GM12873 (cell line): ENCODE results near the gene CAV3.

Experiments used
- TF ChIP-seq, protein P1 (sequence below): IDR thresholded peaks from 2 replicates; pipeline ENCODE4 v1.5.1; 2012; ENCODE audit warnings: low read depth, mild to moderate bottlenecking, moderate library complexity, low read length, control low read depth; ENCODE audit not compliant: insufficient read depth; ENCODE audit errors: missing control alignments

The CAV3 gene

DNA sequence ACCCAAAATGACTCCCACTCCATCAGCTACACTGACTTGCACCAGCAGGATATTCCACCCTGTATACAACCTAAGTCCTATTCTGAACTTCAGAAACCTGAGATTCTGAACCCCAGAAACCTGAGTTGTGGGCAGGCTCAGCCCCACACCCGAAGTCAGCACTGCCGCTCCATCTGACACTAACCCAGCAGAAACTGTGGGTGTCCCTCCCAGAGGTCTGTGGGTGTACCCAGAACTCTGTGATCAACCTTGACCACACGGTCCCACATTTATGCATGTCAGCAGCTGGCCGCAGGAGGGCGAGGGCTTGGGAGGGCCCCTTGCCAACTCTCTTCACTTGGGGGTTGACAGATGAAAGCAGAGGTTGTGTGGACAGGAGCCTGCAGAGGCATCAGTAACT, 26.5 kb downstream of the CAV3 start:
- TF ChIP-seq, protein P1, sequence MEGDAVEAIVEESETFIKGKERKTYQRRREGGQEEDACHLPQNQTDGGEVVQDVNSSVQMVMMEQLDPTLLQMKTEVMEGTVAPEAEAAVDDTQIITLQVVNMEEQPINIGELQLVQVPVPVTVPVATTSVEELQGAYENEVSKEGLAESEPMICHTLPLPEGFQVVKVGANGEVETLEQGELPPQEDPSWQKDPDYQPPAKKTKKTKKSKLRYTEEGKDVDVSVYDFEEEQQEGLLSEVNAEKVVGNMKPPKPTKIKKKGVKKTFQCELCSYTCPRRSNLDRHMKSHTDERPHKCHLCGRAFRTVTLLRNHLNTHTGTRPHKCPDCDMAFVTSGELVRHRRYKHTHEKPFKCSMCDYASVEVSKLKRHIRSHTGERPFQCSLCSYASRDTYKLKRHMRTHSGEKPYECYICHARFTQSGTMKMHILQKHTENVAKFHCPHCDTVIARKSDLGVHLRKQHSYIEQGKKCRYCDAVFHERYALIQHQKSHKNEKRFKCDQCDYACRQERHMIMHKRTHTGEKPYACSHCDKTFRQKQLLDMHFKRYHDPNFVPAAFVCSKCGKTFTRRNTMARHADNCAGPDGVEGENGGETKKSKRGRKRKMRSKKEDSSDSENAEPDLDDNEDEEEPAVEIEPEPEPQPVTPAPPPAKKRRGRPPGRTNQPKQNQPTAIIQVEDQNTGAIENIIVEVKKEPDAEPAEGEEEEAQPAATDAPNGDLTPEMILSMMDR, result no peak

DNA sequence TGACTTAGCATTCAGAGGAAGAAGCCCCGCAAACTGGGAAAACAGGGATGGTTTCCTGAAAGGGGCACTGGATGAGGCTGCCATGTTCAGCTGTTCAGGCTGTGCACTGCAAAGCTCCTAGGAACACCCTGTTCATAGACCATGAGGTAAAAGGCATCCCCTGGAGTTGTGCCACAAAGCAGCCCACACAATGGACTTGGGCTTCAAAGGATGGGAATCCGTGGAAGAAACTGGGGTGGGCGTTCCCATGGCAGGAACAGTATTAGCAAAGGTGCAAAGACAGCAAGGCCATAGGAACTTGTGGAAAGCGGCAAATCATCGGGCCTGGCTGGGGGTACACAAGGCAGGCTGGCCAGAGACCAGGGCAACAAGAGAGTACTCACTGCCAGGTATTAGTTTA, 26.9 kb downstream of the CAV3 start:
- TF ChIP-seq, protein P1, result no peak

DNA sequence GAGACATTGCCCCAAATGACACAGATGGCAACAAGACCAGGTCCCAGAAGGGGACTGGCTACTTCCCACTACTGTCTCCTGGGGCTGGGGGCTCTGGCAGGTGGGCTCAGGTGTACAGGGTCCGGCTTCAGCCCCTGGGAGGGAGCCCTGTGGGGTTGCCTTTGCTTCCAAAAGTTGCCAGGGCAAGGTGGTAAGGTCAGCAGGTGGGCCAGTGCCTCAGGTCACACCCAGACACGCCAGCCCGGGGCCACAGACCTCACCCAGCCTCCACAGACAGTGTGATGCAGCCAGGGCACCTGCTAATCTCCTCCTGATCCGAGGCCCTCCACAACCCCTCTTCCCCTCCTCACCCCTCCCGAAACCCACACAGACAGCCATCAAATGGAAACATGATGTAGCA, 28.3 kb downstream of the CAV3 start:
- TF ChIP-seq, protein P1, result no peak

DNA sequence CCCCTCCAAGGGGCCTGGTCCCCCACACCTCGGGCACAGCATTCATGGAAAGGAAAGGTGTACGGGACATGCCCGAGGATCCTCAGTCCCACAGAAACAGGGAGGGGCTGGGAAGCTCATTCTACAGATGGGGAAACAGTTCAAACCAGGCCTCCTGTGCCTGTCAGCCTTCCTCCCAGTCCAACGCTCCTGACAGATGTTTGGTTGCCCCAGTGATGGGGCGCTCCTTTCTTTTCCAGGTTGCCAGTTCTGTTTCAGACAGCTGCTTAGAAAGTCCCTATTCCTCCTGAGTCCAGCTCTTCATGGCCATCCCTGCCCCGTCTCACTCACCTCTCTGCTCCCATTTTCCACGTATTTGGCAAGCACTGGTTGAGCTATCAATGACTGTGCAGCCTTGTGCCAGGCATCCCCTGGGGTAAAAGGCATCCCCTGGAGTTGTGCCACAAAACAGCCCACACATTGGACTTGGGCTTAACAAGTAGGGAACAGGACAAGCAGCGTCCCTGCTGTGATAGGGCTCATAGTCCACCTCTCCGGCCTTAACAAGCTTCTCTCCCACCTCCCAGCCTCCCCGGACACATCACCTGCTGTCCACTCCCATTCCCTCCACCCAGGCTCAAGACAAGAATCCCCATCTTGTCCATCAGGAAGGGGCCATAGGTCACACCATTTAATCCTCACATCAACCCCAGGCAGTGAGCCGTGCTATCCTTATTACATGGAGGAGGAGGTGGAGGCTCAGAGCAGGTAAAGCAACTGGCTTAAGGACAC, 29.2 kb downstream of the CAV3 start:
- TF ChIP-seq, protein P1, result no peak

DNA sequence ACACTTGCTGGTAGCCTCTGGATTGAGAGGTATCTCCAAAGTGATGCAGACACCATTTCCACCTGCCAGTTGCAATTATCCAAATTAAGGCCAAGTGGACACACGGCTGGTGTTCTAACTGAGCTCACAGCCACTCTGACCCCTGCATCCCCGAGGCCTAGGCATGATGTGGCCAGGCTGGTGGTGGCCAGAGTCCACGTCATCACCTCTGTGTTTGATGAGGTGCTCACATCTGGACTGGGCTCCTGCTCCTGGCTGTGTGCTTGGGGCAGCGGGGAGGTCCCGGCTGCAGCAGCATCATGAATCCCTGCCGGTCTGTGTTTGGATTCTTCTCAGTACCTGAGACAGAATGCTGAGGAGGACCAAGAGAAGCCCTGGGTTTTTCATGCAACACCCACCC, 30.9 kb downstream of the CAV3 start:
- TF ChIP-seq, protein P1, result no peak

DNA sequence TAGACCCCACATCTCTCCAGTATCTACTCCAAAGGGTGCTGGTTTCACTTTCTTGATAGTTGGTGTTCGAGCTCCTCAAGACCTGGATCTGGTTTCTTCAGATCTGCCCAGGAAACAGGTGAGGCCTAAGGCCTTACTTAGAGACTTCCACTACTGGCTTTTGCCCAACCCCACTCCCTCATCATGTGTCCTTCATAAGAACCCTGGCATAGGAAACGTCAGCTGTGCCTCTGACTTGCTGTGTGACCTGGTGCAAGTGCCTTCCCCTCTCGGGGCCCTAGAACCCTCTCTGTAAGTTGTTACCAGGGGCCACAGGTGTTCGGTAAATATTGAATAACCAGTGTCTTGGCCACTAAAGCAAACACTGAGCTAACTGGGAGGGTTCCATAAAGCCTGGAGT, 31.9 kb downstream of the CAV3 start:
- TF ChIP-seq, protein P1, result no peak

DNA sequence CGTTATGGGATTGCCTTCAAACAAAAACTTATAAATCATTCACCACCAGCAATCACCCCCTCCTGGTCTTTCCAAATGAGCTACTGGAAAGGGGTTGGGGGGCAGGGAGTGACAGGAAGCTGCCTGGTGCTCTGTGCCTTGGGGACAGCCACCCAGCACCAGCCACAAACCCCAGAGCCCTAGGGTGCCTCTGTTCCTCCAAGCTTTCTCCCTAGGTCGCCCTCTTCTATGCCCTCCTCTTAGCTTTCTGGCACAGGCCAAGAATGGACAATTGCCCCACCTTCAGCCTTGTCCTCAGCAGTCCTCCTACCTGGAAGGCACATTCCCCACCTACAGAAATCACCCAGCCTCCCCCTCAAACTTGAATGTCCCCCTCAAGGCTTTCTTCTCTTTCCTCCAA, 32.5 kb downstream of the CAV3 start:
- TF ChIP-seq, protein P1, result no peak
